GM18499 (cell line): Measurements from ENCODE around the gene EDC3.
"Not testable (repeated sequence)": the region's sequence is repeated elsewhere in the genome, so short reads cannot be mapped to it uniquely, and the experiment has no call there.

Experiments
- ATAC-seq: cut with Tn5 transposase; IDR thresholded peaks from one replicate; pipeline ENCODE4 v1.9.1; 2021; ENCODE audit warnings: moderate number of reproducible peaks; ENCODE audit not compliant: insufficient read depth, unreplicated experiment

Gene EDC3

GRCh38 chr15:74695597-74696397 lies at the start of gene EDC3:
Gene EDC3 (minus strand): TSS chr15:74696024. CDS start chr15:74675124, 20,900 bp downstream.
- no peak for ATAC-seq

- ATAC-seq, result no peak
Observed at GRCh38 chr15:74742422-74742821, 46.6 kb upstream of the EDC3 start.

GRCh38 chr15:74738239-74738638 lies 42.4 kb upstream of the EDC3 start:
- not testable (repeated sequence) for ATAC-seq

- no peak for ATAC-seq
Observed at GRCh38 chr15:74735305-74735704, 39.5 kb upstream of the EDC3 start.

GRCh38 chr15:74733269-74733668 lies 37.4 kb upstream of the EDC3 start:
- ATAC-seq, result no peak

GRCh38 chr15:74732846-74733245 lies 37.0 kb upstream of the EDC3 start:
- ATAC-seq, result no peak

- no peak for ATAC-seq
Observed at GRCh38 chr15:74730619-74731316, 34.9 kb upstream of the EDC3 start.

GRCh38 chr15:74729372-74729771 lies 33.5 kb upstream of the EDC3 start:
- ATAC-seq, result not testable (repeated sequence)

GRCh38 chr15:74728699-74729098 lies 32.9 kb upstream of the EDC3 start:
- ATAC-seq, result not testable (repeated sequence)

- ATAC-seq, result no peak
Observed at GRCh38 chr15:74727727-74728126, 31.9 kb upstream of the EDC3 start.

- ATAC-seq, result no peak
Observed at GRCh38 chr15:74726774-74727164, 30.9 kb upstream of the EDC3 start.

- no peak for ATAC-seq
Observed at GRCh38 chr15:74725845-74726773, 30.3 kb upstream of the EDC3 start.

GRCh38 chr15:74725225-74725774 lies 29.5 kb upstream of the EDC3 start, which contains the start of gene CYP1A1:
Gene CYP1A1 (minus strand): TSS chr15:74725528. CDS start chr15:74723097, 2,431 bp downstream.
- ATAC-seq, result no peak

GRCh38 chr15:74724570-74725224 lies 28.9 kb upstream of the EDC3 start:
- ATAC-seq, result no peak

GRCh38 chr15:74723754-74724334 lies 28.0 kb upstream of the EDC3 start:
- ATAC-seq, result no peak

GRCh38 chr15:74723187-74723586 lies 27.4 kb upstream of the EDC3 start:
- no peak for ATAC-seq

GRCh38 chr15:74722591-74722990 lies 26.8 kb upstream of the EDC3 start:
- no peak for ATAC-seq

GRCh38 chr15:74716651-74717050 lies 20.8 kb upstream of the EDC3 start:
- no peak for ATAC-seq

GRCh38 chr15:74712311-74712710 lies 16.5 kb upstream of the EDC3 start:
- no peak for ATAC-seq
